ENCODE results near the gene NCAM1. TPM values are rescaled to one million over a fixed set of nuclear protein-coding genes. Genes with fewer than 3 reads are reported as not detected.

Gene NCAM1
- total RNA-seq, 2 donors from 2014 or later, result 42.0 to 69.2 TPM

DNA sequence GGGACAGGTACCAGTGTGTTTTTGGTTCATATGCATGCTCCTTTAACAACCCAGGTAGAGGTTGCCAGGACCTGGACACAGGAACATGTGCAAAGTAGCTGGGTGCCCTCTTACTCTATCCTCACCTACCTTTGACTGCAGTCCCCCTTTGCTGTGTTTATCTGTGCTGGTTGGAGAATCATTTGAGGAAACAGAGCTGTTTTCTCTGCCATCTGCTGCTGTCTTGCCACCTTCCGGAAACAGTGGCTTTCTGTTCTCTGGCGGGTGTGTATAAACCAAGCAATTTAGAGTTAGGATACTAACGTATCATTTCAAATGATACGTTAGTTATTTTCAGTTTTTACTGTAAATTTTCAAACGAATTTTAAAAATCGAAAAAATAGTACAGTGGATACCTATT lies 181.3 kb downstream of the NCAM1 start:
- Histone ChIP-seq H3K4me1 (ENCODE audit: control insufficient read depth in 1 of 2, low read depth in 2 of 2) (no peaks in the 10 kb centered on the region), H3K27ac (no peak overlapping the region), H3K27me3 (replicated peaks; ENCODE audit: insufficient read depth) (no peaks in the 10 kb centered on the region), H3K9me3 (no peaks in the 10 kb centered on the region), H3K4me3 (no peak overlapping the region), H3K36me3 (no peaks in the 10 kb centered on the region)
- no peak for DNase-seq (ENCODE audit: low spot score)
- no peak for TF ChIP-seq CTCF (IDR thresholded peaks at IDR 0.05)
- no peak for ATAC-seq (ENCODE audit: insufficient number of reproducible peaks, low FRiP score, low read depth)

DNA sequence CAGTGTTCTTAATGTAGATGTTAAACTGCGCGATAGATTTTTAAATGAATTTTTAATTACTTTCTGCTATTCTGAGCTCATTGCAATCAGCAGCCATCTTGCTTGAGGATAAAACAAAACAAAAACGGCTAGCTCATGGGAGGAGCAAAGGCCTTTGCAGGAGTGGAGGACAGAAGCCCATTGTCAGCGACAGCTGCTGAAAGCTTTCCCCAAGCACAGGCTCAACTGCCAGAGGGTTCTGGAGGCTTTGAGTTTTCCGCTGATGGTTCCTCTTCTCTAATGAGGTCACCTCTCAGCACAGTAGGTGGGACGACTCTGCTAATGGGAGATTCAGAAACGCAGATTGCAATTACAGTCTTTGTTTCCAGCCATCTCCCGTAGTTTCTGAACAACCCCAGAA lies 186.0 kb downstream of the NCAM1 start:
- no peaks in the 10 kb centered on the region for H3K27me3 ChIP-seq (replicated peaks; ENCODE audit: insufficient read depth)
- H3K4me3 ChIP-seq, result no peak overlapping the region
- ATAC-seq (ENCODE audit: insufficient number of reproducible peaks, low FRiP score, low read depth) (no peak), DNase-seq (ENCODE audit: low spot score) (no peak)
- TF ChIP-seq CTCF (IDR thresholded peaks at IDR 0.05), result no peak
- H3K9me3 ChIP-seq, result no peaks in the 10 kb centered on the region
- no peak overlapping the region for H3K27ac ChIP-seq
- no peaks in the 10 kb centered on the region for H3K36me3 ChIP-seq
- H3K4me1 ChIP-seq (ENCODE audit: control insufficient read depth in 1 of 2, low read depth in 2 of 2), result no peaks in the 10 kb centered on the region

DNA sequence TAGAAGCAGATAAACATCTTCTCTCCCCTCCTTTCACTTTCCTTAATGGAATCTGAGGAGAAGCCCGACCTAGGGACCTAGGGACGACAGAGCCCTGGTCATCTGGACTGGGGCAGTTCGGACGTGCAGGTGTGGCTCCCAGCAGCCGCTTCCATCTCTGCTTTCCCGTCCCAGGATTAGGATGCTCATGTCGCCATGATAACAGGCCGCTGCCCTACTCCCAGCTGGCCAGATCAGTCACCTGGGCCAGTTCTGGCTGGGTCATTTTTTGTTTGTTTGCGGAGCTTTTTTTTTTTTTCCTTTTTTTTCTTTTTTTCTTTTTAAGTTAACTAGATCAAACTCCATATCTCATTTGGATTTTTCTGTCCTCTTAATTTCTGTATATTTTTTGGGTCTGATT lies 186.9 kb downstream of the NCAM1 start:
- H3K36me3 ChIP-seq, result no peaks in the 10 kb centered on the region
- no peaks in the 10 kb centered on the region for H3K27me3 ChIP-seq (replicated peaks; ENCODE audit: insufficient read depth)
- H3K4me3 ChIP-seq, result no peak overlapping the region
- H3K9me3 ChIP-seq, result no peaks in the 10 kb centered on the region
- no peak for DNase-seq (ENCODE audit: low spot score)
- TF ChIP-seq CTCF (IDR thresholded peaks at IDR 0.05), result no peak
- no peak overlapping the region for H3K27ac ChIP-seq
- ATAC-seq (ENCODE audit: insufficient number of reproducible peaks, low FRiP score, low read depth), result no peak
- peaks cover 0 to under 1% of the 10 kb centered on the region in 2 donors for H3K4me1 ChIP-seq (ENCODE audit: control insufficient read depth in 1 of 2, low read depth in 2 of 2)

DNA sequence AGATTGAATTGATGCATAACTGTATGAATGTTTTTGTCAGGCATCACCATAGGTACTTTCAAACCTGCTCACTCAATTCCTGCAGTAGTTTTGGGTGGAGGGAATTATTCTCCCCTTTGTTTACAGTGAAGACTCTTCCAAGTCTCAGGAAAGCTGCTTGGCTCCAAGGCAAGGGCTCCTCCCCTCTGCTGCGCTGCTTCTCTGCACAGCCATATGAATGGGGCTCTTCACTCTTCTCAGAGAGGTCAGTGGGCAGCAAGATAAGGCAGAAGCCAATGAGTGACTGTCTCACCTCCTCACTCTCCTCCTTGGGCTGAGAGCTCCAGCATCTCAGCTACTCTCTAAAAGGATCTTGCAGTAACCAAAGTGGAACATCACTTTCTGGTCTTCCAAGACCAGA lies 187.4 kb downstream of the NCAM1 start:
- Histone ChIP-seq H3K36me3 (no peaks in the 10 kb centered on the region), H3K4me1 (ENCODE audit: control insufficient read depth in 1 of 2, low read depth in 2 of 2) (peaks cover 0 to 6% of the 10 kb centered on the region in 2 donors), H3K4me3 (no peak overlapping the region), H3K9me3 (no peaks in the 10 kb centered on the region), H3K27ac (no peak overlapping the region), H3K27me3 (replicated peaks; ENCODE audit: insufficient read depth) (no peaks in the 10 kb centered on the region)
- no peak for DNase-seq (ENCODE audit: low spot score)
- ATAC-seq (ENCODE audit: insufficient number of reproducible peaks, low FRiP score, low read depth), result no peak
- TF ChIP-seq CTCF (IDR thresholded peaks at IDR 0.05), result no peak

- H3K27ac ChIP-seq, result no peak overlapping the region
- H3K4me1 ChIP-seq (ENCODE audit: control insufficient read depth in 1 of 2, low read depth in 2 of 2), result peaks cover 0 to 20% of the 10 kb centered on the region in 2 donors
- ATAC-seq (ENCODE audit: insufficient number of reproducible peaks, low FRiP score, low read depth), result no peak
- no peak for DNase-seq (ENCODE audit: low spot score)
- no peaks in the 10 kb centered on the region for H3K27me3 ChIP-seq (replicated peaks; ENCODE audit: insufficient read depth)
- TF ChIP-seq CTCF (IDR thresholded peaks at IDR 0.05), result no peak
- H3K4me3 ChIP-seq, result no peak overlapping the region
- no peaks in the 10 kb centered on the region for H3K36me3 ChIP-seq
- no peaks in the 10 kb centered on the region for H3K9me3 ChIP-seq
Measured at GRCh38 chr11:113151521-113151920, 190.3 kb downstream of the NCAM1 start.

Data from thoracic aorta (tissue), 2 donors.